ENCODE data around the gene ITGB2. TPM values are rescaled to one million over a fixed set of nuclear protein-coding genes. Genes with fewer than 3 reads are reported as not detected.

The ITGB2 gene
- total RNA-seq, 2 donors from 2014 or later = 1.6 to 2.3 TPM

DNA sequence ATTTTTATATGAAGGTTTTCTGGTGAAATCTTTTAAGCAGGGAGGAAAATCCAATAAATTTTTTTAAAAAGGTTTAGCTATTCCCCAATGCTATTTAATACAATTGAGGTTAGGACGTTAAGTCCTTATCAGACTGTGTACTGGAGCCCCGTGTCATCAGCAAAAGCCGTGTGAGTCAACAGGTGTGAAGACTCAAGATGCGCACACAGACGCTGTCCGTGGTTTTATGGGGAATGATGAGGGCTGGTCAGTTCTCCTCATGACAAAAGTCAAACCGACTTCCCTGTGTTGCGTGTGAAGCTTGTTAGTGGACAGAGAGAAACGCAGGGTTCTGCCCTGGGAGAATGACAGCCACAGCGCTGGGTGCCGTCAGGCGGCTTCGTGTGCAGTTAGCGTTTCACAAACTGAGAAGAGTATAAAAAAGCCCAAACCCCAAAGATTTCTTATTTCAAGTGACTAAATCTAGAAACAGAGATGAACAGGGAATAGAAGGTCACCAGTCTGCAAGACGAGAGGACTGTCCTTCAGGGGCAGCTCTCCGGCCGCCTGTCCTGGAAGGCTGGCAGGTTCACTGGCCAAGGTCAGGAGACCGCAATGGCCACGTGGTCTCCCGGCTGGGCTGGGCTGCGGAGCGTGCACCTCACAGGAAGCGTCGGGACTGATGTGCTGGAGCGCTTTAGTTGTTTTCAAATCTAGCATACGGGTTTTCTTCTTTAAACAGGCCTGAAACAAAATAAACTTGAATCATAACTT is 69.6 kb downstream of the ITGB2 start:
- Mint-ChIP-seq H3K36me3 (ENCODE audit: low read depth) (peaks cover 69% of the 10 kb centered on the region), H3K4me3 (no peak overlapping the region)
- peaks cover 62% of the 10 kb centered on the region for H3K36me3 ChIP-seq (ENCODE audit: control insufficient read depth, insufficient read depth, low read length)

GRCh38 chr21:44850208-44850800 is 70.4 kb downstream of the ITGB2 start:
- no peak for DNase-seq
- Mint-ChIP-seq H3K27me3 (ENCODE audit: insufficient read depth) (no peaks in the 10 kb centered on the region), H3K4me3 (no peak overlapping the region), H3K27ac (no peak overlapping the region), H3K4me1 (peaks cover 6% of the 10 kb centered on the region), H3K36me3 (ENCODE audit: low read depth) (peaks cover 61% of the 10 kb centered on the region), H3K9me3 (no peaks in the 10 kb centered on the region)
- Histone ChIP-seq H3K27ac (ENCODE audit: low read depth, low read length) (no peak overlapping the region), H3K4me1 (ENCODE audit: control insufficient read depth, insufficient read depth, low read length) (no peaks in the 10 kb centered on the region), H3K36me3 (ENCODE audit: control insufficient read depth, insufficient read depth, low read length) (peaks cover 54% of the 10 kb centered on the region), H3K27me3 (ENCODE audit: control insufficient read depth, insufficient read depth, low read length, poor library complexity, severe bottlenecking) (no peaks in the 10 kb centered on the region), H3K9ac (ENCODE audit: extremely low read depth, low read length, poor library complexity, severe bottlenecking) (no peak overlapping the region), H3K9me3 (ENCODE audit: control insufficient read depth, low read length) (no peaks in the 10 kb centered on the region), H3K4me3 (ENCODE audit: low read length) (no peak overlapping the region)
- WGBS, 2 experiments (ENCODE audit: insufficient coverage in 1 of 2, insufficient read length in 1 of 2) = 92 to 94% methylated on average over 10 to 20 of the region's 20 CpGs
- TF ChIP-seq, protein P1, sequence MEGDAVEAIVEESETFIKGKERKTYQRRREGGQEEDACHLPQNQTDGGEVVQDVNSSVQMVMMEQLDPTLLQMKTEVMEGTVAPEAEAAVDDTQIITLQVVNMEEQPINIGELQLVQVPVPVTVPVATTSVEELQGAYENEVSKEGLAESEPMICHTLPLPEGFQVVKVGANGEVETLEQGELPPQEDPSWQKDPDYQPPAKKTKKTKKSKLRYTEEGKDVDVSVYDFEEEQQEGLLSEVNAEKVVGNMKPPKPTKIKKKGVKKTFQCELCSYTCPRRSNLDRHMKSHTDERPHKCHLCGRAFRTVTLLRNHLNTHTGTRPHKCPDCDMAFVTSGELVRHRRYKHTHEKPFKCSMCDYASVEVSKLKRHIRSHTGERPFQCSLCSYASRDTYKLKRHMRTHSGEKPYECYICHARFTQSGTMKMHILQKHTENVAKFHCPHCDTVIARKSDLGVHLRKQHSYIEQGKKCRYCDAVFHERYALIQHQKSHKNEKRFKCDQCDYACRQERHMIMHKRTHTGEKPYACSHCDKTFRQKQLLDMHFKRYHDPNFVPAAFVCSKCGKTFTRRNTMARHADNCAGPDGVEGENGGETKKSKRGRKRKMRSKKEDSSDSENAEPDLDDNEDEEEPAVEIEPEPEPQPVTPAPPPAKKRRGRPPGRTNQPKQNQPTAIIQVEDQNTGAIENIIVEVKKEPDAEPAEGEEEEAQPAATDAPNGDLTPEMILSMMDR (conservative IDR thresholded peaks at IDR 0.05) = no peak

More for the DNA sequence above, 69.6 kb downstream of the ITGB2 start:
- no peaks in the 10 kb centered on the region for H3K27me3 ChIP-seq (ENCODE audit: control insufficient read depth, insufficient read depth, low read length, poor library complexity, severe bottlenecking)
- no peak for DNase-seq
- Mint-ChIP-seq H3K27ac (no peak overlapping the region), H3K9me3 (no peaks in the 10 kb centered on the region), H3K4me1 (peaks cover 4% of the 10 kb centered on the region), H3K27me3 (ENCODE audit: insufficient read depth) (no peaks in the 10 kb centered on the region)
- TF ChIP-seq, protein P1 (conservative IDR thresholded peaks at IDR 0.05) = no peak
- 96 to 98% methylated on average over 26 of the region's 26 CpGs for WGBS, 2 experiments (ENCODE audit: insufficient coverage in 1 of 2, insufficient read length in 1 of 2)
- no peaks in the 10 kb centered on the region for H3K9me3 ChIP-seq (ENCODE audit: control insufficient read depth, low read length)
- H3K4me1 ChIP-seq (ENCODE audit: control insufficient read depth, insufficient read depth, low read length) = no peaks in the 10 kb centered on the region
- no peak overlapping the region for H3K27ac ChIP-seq (ENCODE audit: low read depth, low read length)
- H3K4me3 ChIP-seq (ENCODE audit: low read length) = no peak overlapping the region
- no peak overlapping the region for H3K9ac ChIP-seq (ENCODE audit: extremely low read depth, low read length, poor library complexity, severe bottlenecking)

- 92 to 95% methylated on average over 12 of the region's 12 CpGs for WGBS, 2 experiments (ENCODE audit: insufficient coverage in 1 of 2, insufficient read length in 1 of 2)
- Histone ChIP-seq H3K36me3 (ENCODE audit: control insufficient read depth, insufficient read depth, low read length) (peaks cover 48% of the 10 kb centered on the region), H3K9ac (ENCODE audit: extremely low read depth, low read length, poor library complexity, severe bottlenecking) (no peak overlapping the region), H3K9me3 (ENCODE audit: control insufficient read depth, low read length) (no peaks in the 10 kb centered on the region), H3K27ac (ENCODE audit: low read depth, low read length) (no peak overlapping the region), H3K4me3 (ENCODE audit: low read length) (no peak overlapping the region), H3K27me3 (ENCODE audit: control insufficient read depth, insufficient read depth, low read length, poor library complexity, severe bottlenecking) (no peaks in the 10 kb centered on the region), H3K4me1 (ENCODE audit: control insufficient read depth, insufficient read depth, low read length) (no peaks in the 10 kb centered on the region)
- no peak for DNase-seq
- Mint-ChIP-seq H3K27me3 (ENCODE audit: insufficient read depth) (no peaks in the 10 kb centered on the region), H3K4me3 (no peak overlapping the region), H3K27ac (no peak overlapping the region), H3K4me1 (peaks cover 6% of the 10 kb centered on the region), H3K9me3 (no peaks in the 10 kb centered on the region), H3K36me3 (ENCODE audit: low read depth) (peaks cover 55% of the 10 kb centered on the region)
- TF ChIP-seq, protein P1 (conservative IDR thresholded peaks at IDR 0.05) = no peak
These were observed 71.0 kb downstream of the ITGB2 start for GRCh38 chr21:44849616-44850130.
